ENCODE measurements around the gene SPATS2L. TPM values are rescaled to one million over a fixed set of nuclear protein-coding genes. Genes with fewer than 3 reads are reported as not detected.
A peak's percentile ranks its signal among the peaks of the same experiment; 100 is the strongest.

SPATS2L gene
- total RNA-seq, 1 experiment from 2014 or later = 174 TPM

DNA sequence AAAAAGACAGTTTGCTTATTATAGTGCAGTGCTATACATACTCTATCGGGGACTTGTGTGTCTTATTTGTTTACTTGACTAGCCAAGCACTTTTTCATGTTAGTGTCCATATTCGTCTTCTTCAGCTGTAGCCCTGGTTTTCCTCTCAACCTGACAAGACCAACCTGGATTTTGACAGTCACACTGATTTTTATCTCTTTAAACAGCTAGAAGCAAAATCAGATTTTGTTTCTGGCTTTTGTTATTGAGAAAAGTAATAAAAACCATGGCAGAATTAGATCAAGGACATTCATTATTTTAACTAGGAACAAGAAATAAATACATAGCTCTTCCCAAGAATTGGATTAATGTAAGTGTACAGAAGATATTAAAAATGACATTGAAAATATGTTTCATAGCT is 56.8 kb downstream of the SPATS2L start:
- Histone ChIP-seq H3K79me2 (ENCODE audit: low read length) (peaks cover 95% of the 10 kb centered on the region), H3K36me3 (ENCODE audit: low read depth, low read length) (peaks cover 10% of the 10 kb centered on the region), H3K4me2 (ENCODE audit: low read length) (no peak overlapping the region), H3K4me3 (ENCODE audit: low read length) (no peak overlapping the region), H3K9ac (ENCODE audit: low read length) (no peak overlapping the region), H3K27ac (ENCODE audit: low read length) (no peak overlapping the region), H4K20me1 (ENCODE audit: low read length) (no peaks in the 10 kb centered on the region), H3K4me1 (ENCODE audit: insufficient read depth, low read length) (no peaks in the 10 kb centered on the region), H3K9me2 (replicated peaks; ENCODE audit: low read length) (no peaks in the 10 kb centered on the region), H3F3A (ENCODE audit: low read length, unreplicated experiment) (no peaks in the 10 kb centered on the region), H3K9me3 (ENCODE audit: low read length) (no peaks in the 10 kb centered on the region), H3K27me3 (ENCODE audit: low read length) (no peaks in the 10 kb centered on the region), H2AFZ (ENCODE audit: low read length) (no peak overlapping the region)
- ATAC-seq (no peak), DNase-seq (no peak)
- CTCF ChIA-PET = no interaction called here
- intact Hi-C loops (cut with micrococcal nuclease) = no loop called here
- BruUV-seq (replicated peaks) = no TSS peak
- POLR2A ChIA-PET (ENCODE audit: unreplicated experiment) = interaction anchor here (0.6 kb wide), 1 partner anchor 26 kb away, joined by 4 read pairs; no protein-coding TSS in a partner anchor
- TF ChIP-seq EZH2 (IDR thresholded peaks at IDR 0.05; ENCODE audit: low read length, unreplicated experiment) = no peak

GRCh38 chr2:200364142-200364541 is 57.6 kb downstream of the SPATS2L start:
- no peak overlapping the region for H3K4me3 ChIP-seq (ENCODE audit: low read length)
- H4K20me1 ChIP-seq (ENCODE audit: low read length) = no peaks in the 10 kb centered on the region
- DNase-seq (no peak), ATAC-seq (no peak)
- H3K4me1 ChIP-seq (ENCODE audit: insufficient read depth, low read length) = no peaks in the 10 kb centered on the region
- H3F3A ChIP-seq (ENCODE audit: low read length, unreplicated experiment) = no peaks in the 10 kb centered on the region
- no peak overlapping the region for H2AFZ ChIP-seq (ENCODE audit: low read length)
- H3K9me2 ChIP-seq (replicated peaks; ENCODE audit: low read length) = no peaks in the 10 kb centered on the region
- no peak overlapping the region for H3K27ac ChIP-seq (ENCODE audit: low read length)
- no peak overlapping the region for H3K4me2 ChIP-seq (ENCODE audit: low read length)
- no peaks in the 10 kb centered on the region for H3K9me3 ChIP-seq (ENCODE audit: low read length)
- BruUV-seq (replicated peaks) = no TSS peak
- ChIA-PET CTCF (no interaction called here), POLR2A (ENCODE audit: unreplicated experiment) (interaction anchor here (0.6 kb wide), 1 partner anchor 25 kb away, joined by 4 read pairs; no protein-coding TSS in a partner anchor)
- no peak for TF ChIP-seq EZH2 (IDR thresholded peaks at IDR 0.05; ENCODE audit: low read length, unreplicated experiment)
- H3K9ac ChIP-seq (ENCODE audit: low read length) = no peak overlapping the region
- no peaks in the 10 kb centered on the region for H3K27me3 ChIP-seq (ENCODE audit: low read length)
- intact Hi-C loops (cut with micrococcal nuclease) = no loop called here
- H3K36me3 ChIP-seq (ENCODE audit: low read depth, low read length) = peaks cover 12% of the 10 kb centered on the region
- H3K79me2 ChIP-seq (ENCODE audit: low read length) = peaks cover 92% of the 10 kb centered on the region

DNA sequence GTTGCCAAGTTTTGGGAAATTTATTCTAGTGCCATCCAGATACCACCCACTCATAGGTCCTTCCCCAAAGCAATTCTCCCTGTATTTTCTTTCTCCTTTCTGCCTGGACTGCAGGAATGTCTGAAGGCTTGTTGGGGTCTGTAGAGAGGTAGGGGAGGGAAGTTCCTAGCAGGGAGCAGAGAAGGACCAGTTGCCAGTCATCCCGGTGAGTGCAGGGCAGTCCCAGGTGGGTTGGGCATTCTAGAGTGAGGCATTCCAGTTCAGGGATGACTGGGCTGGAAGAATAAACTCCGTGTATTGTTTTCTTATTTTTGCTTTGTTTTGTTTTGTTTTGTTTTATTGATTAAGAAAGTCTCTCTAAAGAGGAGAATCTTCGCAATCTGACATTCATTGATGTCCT is 58.1 kb downstream of the SPATS2L start:
- Histone ChIP-seq H3K4me3 (ENCODE audit: low read length) (no peak overlapping the region), H3K27me3 (ENCODE audit: low read length) (no peaks in the 10 kb centered on the region), H3K9me2 (replicated peaks; ENCODE audit: low read length) (no peaks in the 10 kb centered on the region), H3K79me2 (ENCODE audit: low read length) (peaks cover 87% of the 10 kb centered on the region), H4K20me1 (ENCODE audit: low read length) (no peaks in the 10 kb centered on the region), H3K27ac (ENCODE audit: low read length) (no peak overlapping the region), H3F3A (ENCODE audit: low read length, unreplicated experiment) (no peaks in the 10 kb centered on the region), H3K4me1 (ENCODE audit: insufficient read depth, low read length) (no peaks in the 10 kb centered on the region), H2AFZ (ENCODE audit: low read length) (no peak overlapping the region), H3K36me3 (ENCODE audit: low read depth, low read length) (peaks cover 12% of the 10 kb centered on the region), H3K9ac (ENCODE audit: low read length) (no peak overlapping the region), H3K4me2 (ENCODE audit: low read length) (no peak overlapping the region), H3K9me3 (ENCODE audit: low read length) (no peaks in the 10 kb centered on the region)
- no TSS peak for BruUV-seq (replicated peaks)
- DNase-seq (no peak), ATAC-seq (peak; percentile 28; the same call in 1 of the 2 replicates)
- intact Hi-C loops (cut with micrococcal nuclease) = no loop called here
- ChIA-PET CTCF (no interaction called here), POLR2A (ENCODE audit: unreplicated experiment) (no interaction called here)
- TF ChIP-seq CTCF (conservative IDR thresholded peaks at IDR 0.05; ENCODE audit: low read depth, low read length) (no peak), EZH2phosphoT487 (IDR thresholded peaks at IDR 0.05; ENCODE audit: borderline replicate concordance, low read length) (no peak), EZH2 (IDR thresholded peaks at IDR 0.05; ENCODE audit: low read length, unreplicated experiment) (no peak)

- Histone ChIP-seq H3K79me2 (ENCODE audit: low read length) (peaks cover 87% of the 10 kb centered on the region), H3K4me2 (ENCODE audit: low read length) (no peak overlapping the region), H3K9me2 (replicated peaks; ENCODE audit: low read length) (no peaks in the 10 kb centered on the region), H2AFZ (ENCODE audit: low read length) (no peak overlapping the region), H3K27ac (ENCODE audit: low read length) (no peak overlapping the region), H3K4me3 (ENCODE audit: low read length) (no peak overlapping the region), H3K36me3 (ENCODE audit: low read depth, low read length) (peaks cover 14% of the 10 kb centered on the region), H3K9ac (ENCODE audit: low read length) (no peak overlapping the region), H3K9me3 (ENCODE audit: low read length) (no peaks in the 10 kb centered on the region), H3F3A (ENCODE audit: low read length, unreplicated experiment) (no peaks in the 10 kb centered on the region), H3K27me3 (ENCODE audit: low read length) (no peaks in the 10 kb centered on the region), H4K20me1 (ENCODE audit: low read length) (no peaks in the 10 kb centered on the region), H3K4me1 (ENCODE audit: insufficient read depth, low read length) (no peaks in the 10 kb centered on the region)
- intact Hi-C loops (cut with micrococcal nuclease) = no loop called here
- ATAC-seq = no peak
- POLR2A ChIA-PET (ENCODE audit: unreplicated experiment) = no interaction called here
- CTCF ChIA-PET = no interaction called here
- no peak for DNase-seq
- TF ChIP-seq EZH2 (IDR thresholded peaks at IDR 0.05; ENCODE audit: low read length, unreplicated experiment) (no peak), CTCF (conservative IDR thresholded peaks at IDR 0.05; ENCODE audit: low read depth, low read length) (no peak), EZH2phosphoT487 (IDR thresholded peaks at IDR 0.05; ENCODE audit: borderline replicate concordance, low read length) (no peak)
- no TSS peak for BruUV-seq (replicated peaks)
Measured at GRCh38 chr2:200365209-200365608, 58.7 kb downstream of the SPATS2L start.
